HG03175 (cell line): ENCODE results near the gene TEX12.
A peak's percentile ranks its signal among the peaks of the same experiment; 100 is the strongest.

ENCODE experiments used
- ATAC-seq: cut with Tn5 transposase; IDR thresholded peaks from one replicate; pipeline ENCODE4 v1.9.1; 2021; ENCODE audit warnings: mild to moderate bottlenecking, moderate library complexity; ENCODE audit not compliant: unreplicated experiment

Gene TEX12

GRCh38 chr11:112210890-112211289, 43.7 kb downstream of the TEX12 start:
- ATAC-seq = no peak

GRCh38 chr11:112211536-112211935, 44.4 kb downstream of the TEX12 start:
- ATAC-seq = no peak

GRCh38 chr11:112212290-112212689, 45.1 kb downstream of the TEX12 start:
- no peak for ATAC-seq

- ATAC-seq = no peak
Observed at GRCh38 chr11:112212710-112213109, 45.5 kb downstream of the TEX12 start.

GRCh38 chr11:112213753-112214152, 46.6 kb downstream of the TEX12 start:
- no peak for ATAC-seq

- no peak for ATAC-seq
Observed at GRCh38 chr11:112215621-112216020, 48.4 kb downstream of the TEX12 start.

- no peak for ATAC-seq
Observed at GRCh38 chr11:112216561-112217105, 49.5 kb downstream of the TEX12 start.

GRCh38 chr11:112219476-112220232, 52.5 kb downstream of the TEX12 start:
- peak; percentile 99 for ATAC-seq

- ATAC-seq = no peak
Observed at GRCh38 chr11:112221274-112221835, 54.2 kb downstream of the TEX12 start.
